Lower lobe of right lung (tissue), 2 donors: ENCODE data around the gene MFAP2. TPM values are rescaled to one million over a fixed set of nuclear protein-coding genes. Genes with fewer than 3 reads are reported as not detected.

Experiments
- ATAC-seq, 2 donors: fragments of 200-7000 bp; cut with Tn5 transposase; one replicate each; pipeline ENCODE4 v1.9.1; 2020 to 2022; ENCODE audit warnings: mild to moderate bottlenecking in 2 of 2, moderate library complexity in 2 of 2
- DNase-seq: peaks from one replicate; pipeline ENCODE4 v3.0.0-alpha.2; 2020
- H3K27ac ChIP-seq: fragments of 200-600 bp; one replicate; pipeline ENCODE4 v1.8.0; 2022
- H3K27me3 ChIP-seq: fragments of 200-600 bp; one replicate; pipeline ENCODE4 v1.8.0; 2022; ENCODE audit warnings: low read depth
- H3K36me3 ChIP-seq: fragments of 200-600 bp; one replicate; pipeline ENCODE4 v1.8.0; 2022; ENCODE audit warnings: mild to moderate bottlenecking
- H3K4me1 ChIP-seq: fragments of 200-600 bp; one replicate; pipeline ENCODE4 v1.8.0; 2022
- H3K4me3 ChIP-seq: fragments of 200-600 bp; one replicate; pipeline ENCODE4 v1.8.0; 2022; ENCODE audit warnings: mild to moderate bottlenecking
- H3K9me3 ChIP-seq: fragments of 200-600 bp; one replicate; pipeline ENCODE4 v1.8.0; 2022
- intact Hi-C: fragments of 100-400 bp; cut with DNase I; formaldehyde crosslinking; loops from one replicate; pipeline ENCODE4 v1.11.0; 2022
- total RNA-seq: library from RNA; stranded (reverse); fragmentation: NEBNext Ultra II Directional; extraction: Animal tissue kit (Norgen Biotek cat#: 25700); gene quantifications from one replicate; pipeline ENCODE4 v1.2.1, GENCODE V29; 2021
- TF ChIP-seq, protein P1 (sequence below): fragments of 200-600 bp; IDR thresholded peaks from one replicate; pipeline ENCODE4 v1.8.0; 2022; ENCODE audit warnings: antibody characterized with exemption, mild to moderate bottlenecking
- donor health status: DM: no; HTN: yes; CAD: no; lungs with severe emphysema.

MFAP2 gene
- total RNA-seq, 1 donor from 2014 or later = 11.9 TPM

DNA sequence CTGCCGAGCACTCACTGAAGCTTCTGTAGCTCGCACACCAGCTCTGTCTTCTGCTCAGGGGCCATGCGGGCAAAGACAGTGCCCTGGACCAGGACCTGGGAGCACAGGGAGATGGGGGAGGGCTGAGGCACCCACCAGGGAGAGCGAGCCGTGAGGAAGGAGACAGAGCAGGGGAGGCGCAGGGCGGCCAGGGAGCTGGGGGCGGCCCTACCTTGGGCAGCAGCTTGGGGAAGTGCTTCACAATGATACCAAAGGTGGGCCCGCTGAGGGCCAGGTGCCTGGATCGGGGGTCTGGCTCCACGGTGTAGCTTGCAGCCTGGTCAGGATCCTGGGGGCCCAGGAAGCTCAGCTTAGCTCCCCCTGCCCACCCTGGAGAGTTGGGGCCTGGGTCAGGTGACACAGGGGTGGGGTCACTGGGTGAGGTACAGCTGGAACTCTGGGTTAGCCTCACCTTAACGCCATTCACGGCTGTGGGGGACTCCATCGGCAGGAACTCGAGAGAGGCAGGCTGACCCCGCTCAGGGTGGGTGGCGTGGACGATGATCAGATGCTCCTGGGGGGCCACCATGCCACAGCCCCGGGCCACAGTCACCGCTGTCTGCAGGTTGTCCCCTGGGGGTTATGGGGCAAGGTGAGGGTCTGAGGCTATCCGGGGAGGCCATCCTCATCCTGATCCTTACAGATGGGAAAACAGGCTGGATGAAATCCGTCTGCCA is 9.4 kb upstream of the MFAP2 start:
- peaks cover 78% of the 10 kb centered on the region for H3K36me3 ChIP-seq
- TF ChIP-seq, protein P1, sequence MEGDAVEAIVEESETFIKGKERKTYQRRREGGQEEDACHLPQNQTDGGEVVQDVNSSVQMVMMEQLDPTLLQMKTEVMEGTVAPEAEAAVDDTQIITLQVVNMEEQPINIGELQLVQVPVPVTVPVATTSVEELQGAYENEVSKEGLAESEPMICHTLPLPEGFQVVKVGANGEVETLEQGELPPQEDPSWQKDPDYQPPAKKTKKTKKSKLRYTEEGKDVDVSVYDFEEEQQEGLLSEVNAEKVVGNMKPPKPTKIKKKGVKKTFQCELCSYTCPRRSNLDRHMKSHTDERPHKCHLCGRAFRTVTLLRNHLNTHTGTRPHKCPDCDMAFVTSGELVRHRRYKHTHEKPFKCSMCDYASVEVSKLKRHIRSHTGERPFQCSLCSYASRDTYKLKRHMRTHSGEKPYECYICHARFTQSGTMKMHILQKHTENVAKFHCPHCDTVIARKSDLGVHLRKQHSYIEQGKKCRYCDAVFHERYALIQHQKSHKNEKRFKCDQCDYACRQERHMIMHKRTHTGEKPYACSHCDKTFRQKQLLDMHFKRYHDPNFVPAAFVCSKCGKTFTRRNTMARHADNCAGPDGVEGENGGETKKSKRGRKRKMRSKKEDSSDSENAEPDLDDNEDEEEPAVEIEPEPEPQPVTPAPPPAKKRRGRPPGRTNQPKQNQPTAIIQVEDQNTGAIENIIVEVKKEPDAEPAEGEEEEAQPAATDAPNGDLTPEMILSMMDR = no peak
- ATAC-seq (no peak), DNase-seq (no peak)
- no peaks in the 10 kb centered on the region for H3K9me3 ChIP-seq
- intact Hi-C loops = no loop called here
- H3K4me3 ChIP-seq = no peak overlapping the region
- H3K27me3 ChIP-seq = no peaks in the 10 kb centered on the region
- no peak overlapping the region for H3K27ac ChIP-seq
- no peaks in the 10 kb centered on the region for H3K4me1 ChIP-seq

DNA sequence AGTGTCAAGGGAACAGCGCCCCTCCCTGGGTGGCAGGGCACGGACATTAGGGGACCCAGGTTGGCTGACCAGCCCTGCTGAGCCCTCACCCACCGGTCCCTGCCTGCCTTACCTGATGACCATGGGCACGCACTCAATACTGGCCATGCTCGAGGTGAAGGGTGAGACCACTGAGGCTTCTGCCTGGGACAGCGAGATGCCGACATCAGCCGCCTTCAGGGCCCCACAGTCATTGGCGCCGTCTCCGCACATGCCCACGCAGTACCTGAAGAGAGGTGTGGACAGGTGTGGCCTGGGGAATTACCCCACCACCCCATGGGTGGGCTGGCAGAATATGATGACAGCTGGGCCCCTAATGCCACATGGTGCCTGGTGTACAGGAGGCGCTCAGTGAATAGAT is 7.8 kb upstream of the MFAP2 start:
- H3K27ac ChIP-seq = no peak overlapping the region
- ATAC-seq (no peak), DNase-seq (no peak)
- H3K4me3 ChIP-seq = no peak overlapping the region
- intact Hi-C loops = no loop called here
- H3K4me1 ChIP-seq = no peaks in the 10 kb centered on the region
- H3K27me3 ChIP-seq = no peaks in the 10 kb centered on the region
- TF ChIP-seq, protein P1 = no peak
- no peaks in the 10 kb centered on the region for H3K9me3 ChIP-seq
- peaks cover 70% of the 10 kb centered on the region for H3K36me3 ChIP-seq

DNA sequence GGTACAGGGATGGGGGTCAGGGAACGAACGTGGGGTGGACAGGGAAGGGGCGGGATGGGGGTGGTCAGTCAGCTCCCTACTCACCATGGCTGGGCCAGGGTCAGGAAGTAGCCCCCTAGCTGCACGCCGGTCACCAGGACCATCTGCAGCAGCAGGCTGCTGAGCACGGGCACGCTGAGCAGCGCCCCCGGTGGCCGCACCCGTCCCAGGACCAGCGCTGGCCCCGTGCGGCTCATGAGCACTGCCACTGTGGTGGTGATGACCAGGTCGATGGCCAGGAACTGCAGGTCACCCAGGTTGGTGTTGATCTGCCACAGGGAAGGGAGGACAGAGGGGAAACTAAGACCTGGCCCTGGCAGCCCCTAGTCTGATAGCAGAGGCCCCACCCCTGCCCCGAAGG is 6.5 kb upstream of the MFAP2 start:
- intact Hi-C loops = no loop called here
- ATAC-seq = no peak
- no peaks in the 10 kb centered on the region for H3K4me1 ChIP-seq
- H3K36me3 ChIP-seq = peaks cover 60% of the 10 kb centered on the region
- TF ChIP-seq, protein P1 = no peak
- no peak for DNase-seq
- no peaks in the 10 kb centered on the region for H3K9me3 ChIP-seq
- no peak overlapping the region for H3K27ac ChIP-seq
- no peak overlapping the region for H3K4me3 ChIP-seq
- no peaks in the 10 kb centered on the region for H3K27me3 ChIP-seq

DNA sequence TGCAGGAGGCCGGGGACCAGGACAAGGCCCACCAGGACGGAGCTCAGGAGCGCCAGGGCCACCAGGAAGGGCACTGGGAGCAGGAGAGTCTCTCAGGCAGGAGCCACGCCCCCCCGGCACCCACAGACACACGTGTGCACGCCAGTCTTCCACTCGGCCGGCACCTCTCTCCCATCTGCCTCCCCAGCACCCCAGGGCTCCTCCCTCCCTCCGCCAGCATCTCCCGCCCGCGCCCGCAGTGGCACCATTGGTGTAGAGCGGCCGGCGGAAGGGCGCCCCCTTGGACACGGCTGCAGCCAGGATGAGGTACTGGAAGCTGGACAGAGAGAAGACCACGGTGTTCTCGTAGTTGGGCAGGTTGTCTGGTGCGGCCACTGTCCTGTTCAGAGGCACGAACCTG is 6.1 kb upstream of the MFAP2 start:
- peaks cover 56% of the 10 kb centered on the region for H3K36me3 ChIP-seq
- ATAC-seq = no peak

DNA sequence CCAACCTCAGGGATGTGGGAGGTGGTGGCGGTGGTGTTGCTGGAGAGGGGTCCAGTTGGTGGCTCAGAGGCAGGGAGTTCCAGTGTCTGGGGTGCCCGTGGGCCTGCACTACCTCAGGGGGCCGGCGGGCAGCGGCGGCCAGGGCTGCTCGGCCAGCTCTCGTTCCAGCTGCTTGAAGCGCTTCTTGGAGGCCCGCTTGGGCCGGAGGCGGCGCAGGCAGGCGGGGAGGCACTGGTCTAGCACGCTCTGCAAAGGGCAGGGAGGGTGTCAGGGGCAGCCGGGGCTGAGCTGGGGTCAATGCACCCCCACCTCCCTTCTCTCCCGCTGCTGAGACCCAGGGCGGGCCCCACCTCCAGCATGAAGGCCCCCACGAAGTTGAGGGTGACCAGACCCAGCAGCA is 5.7 kb upstream of the MFAP2 start:
- H3K36me3 ChIP-seq = peaks cover 52% of the 10 kb centered on the region
- no peaks in the 10 kb centered on the region for H3K9me3 ChIP-seq
- peaks cover under 1% of the 10 kb centered on the region for H3K27me3 ChIP-seq
- intact Hi-C loops = no loop called here
- no peak overlapping the region for H3K4me3 ChIP-seq
- TF ChIP-seq, protein P1 = no peak
- H3K27ac ChIP-seq = no peak overlapping the region
- ATAC-seq (no peak), DNase-seq (no peak)
- H3K4me1 ChIP-seq = no peaks in the 10 kb centered on the region

More for the DNA sequence above, 6.1 kb upstream of the MFAP2 start:
- Histone ChIP-seq H3K27ac (no peak overlapping the region), H3K4me3 (no peak overlapping the region), H3K9me3 (no peaks in the 10 kb centered on the region), H3K4me1 (no peaks in the 10 kb centered on the region), H3K27me3 (no peaks in the 10 kb centered on the region)
- TF ChIP-seq, protein P1 = no peak
- no peak for DNase-seq
- intact Hi-C loops = no loop called here
